Trophoblast cell (in vitro differentiated cells and primary cell): ENCODE results near the gene RBM15B.
A peak's percentile ranks its signal among the peaks of the same experiment; 100 is the strongest.

ENCODE experiments used
- DNase-seq, 2 donors: peaks; one replicate each; pipeline ENCODE4 v3.0.0-alpha.2; 2016
- H2AFZ ChIP-seq: 2 replicates; pipeline ENCODE4 v1.6.1; 2013; ENCODE audit warnings: low read length, moderate library complexity, mild to moderate bottlenecking; ENCODE audit not compliant: insufficient read depth, poor library complexity
- H2AK5ac ChIP-seq: 2 replicates; pipeline ENCODE4 v1.6.1; 2013; ENCODE audit warnings: mild to moderate bottlenecking, low read length
- H2BK120ac ChIP-seq: 2 replicates; pipeline ENCODE4 v1.6.1; 2013; ENCODE audit warnings: low read length, mild to moderate bottlenecking, moderate library complexity; ENCODE audit not compliant: insufficient read depth, poor library complexity
- H2BK12ac ChIP-seq: 2 replicates; pipeline ENCODE4 v1.6.1; 2013; ENCODE audit warnings: mild to moderate bottlenecking, low read length, moderate library complexity
- H2BK5ac ChIP-seq: 2 replicates; pipeline ENCODE4 v1.6.1; 2013; ENCODE audit warnings: low read length, low read depth, moderate library complexity, mild to moderate bottlenecking; ENCODE audit not compliant: poor library complexity
- H3K14ac ChIP-seq: 2 replicates; pipeline ENCODE4 v1.6.1; 2013; ENCODE audit warnings: mild to moderate bottlenecking, low read length
- H3K18ac ChIP-seq: 2 replicates; pipeline ENCODE4 v1.6.1; 2013; ENCODE audit warnings: mild to moderate bottlenecking, low read length
- H3K23ac ChIP-seq: 2 replicates; pipeline ENCODE4 v1.6.1; 2013; ENCODE audit warnings: low read length
- H3K27ac ChIP-seq: 2 replicates; pipeline ENCODE4 v1.5.1; 2013; ENCODE audit warnings: low read depth, mild to moderate bottlenecking, inconsistent platforms, low read length, moderate library complexity
- H3K27me3 ChIP-seq: 2 replicates; pipeline ENCODE4 v1.6.1; 2013; ENCODE audit warnings: inconsistent platforms, mild to moderate bottlenecking, low read length, moderate library complexity; ENCODE audit not compliant: insufficient read depth
- H3K36me3 ChIP-seq, 2 experiments: 1 replicate in 1 of 2; 2 replicates in 1 of 2; pipeline ENCODE4 v1.6.1; 2013; ENCODE audit warnings: low read length in 2 of 2, mild to moderate bottlenecking in 2 of 2, moderate library complexity in 1 of 2; ENCODE audit not compliant: insufficient read depth in 2 of 2, control insufficient read depth in 1 of 2
- H3K4ac ChIP-seq: 2 replicates; pipeline ENCODE4 v1.6.1; 2013; ENCODE audit warnings: low read depth, mild to moderate bottlenecking, low read length, moderate library complexity
- H3K4me1 ChIP-seq, 2 experiments: 1 replicate in 1 of 2; 2 replicates in 1 of 2; pipeline ENCODE4 v1.6.1; 2013; ENCODE audit warnings: low read length in 2 of 2, mild to moderate bottlenecking in 2 of 2, moderate library complexity in 1 of 2; ENCODE audit not compliant: insufficient read depth in 2 of 2, control insufficient read depth in 1 of 2
- H3K4me2 ChIP-seq: 2 replicates; pipeline ENCODE4 v1.6.1; 2013; ENCODE audit warnings: inconsistent platforms, mild to moderate bottlenecking, low read length, moderate library complexity
- H3K4me3 ChIP-seq: 2 replicates; pipeline ENCODE4 v1.5.1; 2013; ENCODE audit warnings: mild to moderate bottlenecking, low read depth, low read length, inconsistent platforms
- H3K79me1 ChIP-seq: one replicate; pipeline ENCODE4 v1.6.1; 2013; ENCODE audit warnings: low read length
- H3K79me2 ChIP-seq: 2 replicates; pipeline ENCODE4 v1.6.1; 2013; ENCODE audit warnings: low read length, mild to moderate bottlenecking; ENCODE audit not compliant: control insufficient read depth, insufficient read depth, poor library complexity
- H3K9ac ChIP-seq: 2 replicates; pipeline ENCODE4 v1.6.1; 2013; ENCODE audit warnings: mild to moderate bottlenecking, low read length
- H3K9me3 ChIP-seq: 2 replicates; pipeline ENCODE4 v1.6.1; 2013; ENCODE audit warnings: low read depth, mild to moderate bottlenecking, control low read depth, inconsistent platforms, low read length; ENCODE audit not compliant: insufficient read depth
- H4K12ac ChIP-seq: 2 replicates; pipeline ENCODE4 v1.6.1; 2013; ENCODE audit warnings: low read depth, mild to moderate bottlenecking, low read length, moderate library complexity
- H4K8ac ChIP-seq: 2 replicates; pipeline ENCODE4 v1.6.1; 2013; ENCODE audit warnings: low read depth, mild to moderate bottlenecking, low read length, moderate library complexity
- H4K91ac ChIP-seq: one replicate; pipeline ENCODE4 v1.6.1; 2013; ENCODE audit warnings: low read depth, mild to moderate bottlenecking, low read length, moderate library complexity
- WGBS: extraction: QIAGEN DNeasy Blood & Tissue Kit; methylation state at CpG from one replicate; pipeline ENCODE4 v1.1.7; 2013; ENCODE audit warnings: missing lambda C conversion rate; ENCODE audit not compliant: insufficient read length, insufficient coverage; ENCODE audit errors: extremely low coverage; 5-methylcytosine and 5-hydroxymethylcytosine counted together

The RBM15B gene

GRCh38 chr3:51381333-51381705 is 9.8 kb upstream of the RBM15B start:
- H3K36me3 ChIP-seq: peaks cover 0 to 8% of the 10 kb centered on the region in 2 experiments
- H3K4me2 ChIP-seq: no peak overlapping the region
- H4K91ac ChIP-seq: no peak overlapping the region
- no peaks in the 10 kb centered on the region for H3K27me3 ChIP-seq
- H3K79me1 ChIP-seq: peaks cover 11% of the 10 kb centered on the region
- WGBS: no CpG with 5 or more reads among the region's 18 CpGs
- no peak overlapping the region for H2AK5ac ChIP-seq
- H2BK12ac ChIP-seq: no peak overlapping the region
- H3K23ac ChIP-seq: no peak overlapping the region
- H2BK5ac ChIP-seq: no peak overlapping the region
- no peak overlapping the region for H3K27ac ChIP-seq
- H3K4ac ChIP-seq: no peak overlapping the region
- H3K14ac ChIP-seq: no peak overlapping the region
- H2BK120ac ChIP-seq: no peak overlapping the region
- H3K79me2 ChIP-seq: peaks cover 16% of the 10 kb centered on the region
- H3K18ac ChIP-seq: no peak overlapping the region
- H3K9me3 ChIP-seq: peaks cover 2% of the 10 kb centered on the region
- H4K12ac ChIP-seq: no peak overlapping the region
- DNase-seq: no peak
- no peak overlapping the region for H4K8ac ChIP-seq
- H3K9ac ChIP-seq: no peak overlapping the region
- H3K4me1 ChIP-seq: peaks cover 0 to 7% of the 10 kb centered on the region in 2 experiments
- no peak overlapping the region for H3K4me3 ChIP-seq
- H2AFZ ChIP-seq: no peak overlapping the region

- Histone ChIP-seq H3K18ac (no peak overlapping the region), H3K27ac (no peak overlapping the region), H3K23ac (no peak overlapping the region), H3K36me3 (peaks cover 2 to 6% of the 10 kb centered on the region in 2 experiments), H3K4me1 (peaks cover 5 to 14% of the 10 kb centered on the region in 2 experiments), H2BK5ac (no peak overlapping the region), H4K91ac (no peak overlapping the region), H3K9ac (no peak overlapping the region), H4K8ac (no peak overlapping the region), H2BK12ac (no peak overlapping the region), H3K79me1 (peaks cover 11% of the 10 kb centered on the region), H3K4ac (no peak overlapping the region), H3K4me3 (no peak overlapping the region), H3K9me3 (peaks cover 2% of the 10 kb centered on the region), H2AFZ (no peak overlapping the region), H2AK5ac (no peak overlapping the region), H3K27me3 (no peaks in the 10 kb centered on the region), H3K4me2 (no peak overlapping the region), H3K79me2 (peaks cover 18% of the 10 kb centered on the region), H2BK120ac (no peak overlapping the region), H3K14ac (no peak overlapping the region), H4K12ac (no peak overlapping the region)
- WGBS: no CpG with 5 or more reads among the region's 4 CpGs
- no peak for DNase-seq
Observed at GRCh38 chr3:51382076-51382745, 8.9 kb upstream of the RBM15B start.

- WGBS: no CpG with 5 or more reads among the region's 3 CpGs
- H3K4me2 ChIP-seq: no peak overlapping the region
- H2AK5ac ChIP-seq: no peak overlapping the region
- H3K23ac ChIP-seq: no peak overlapping the region
- H2BK12ac ChIP-seq: no peak overlapping the region
- H3K4ac ChIP-seq: no peak overlapping the region
- H3K36me3 ChIP-seq: peaks cover 2 to 14% of the 10 kb centered on the region in 2 experiments
- no peak overlapping the region for H3K14ac ChIP-seq
- no peak overlapping the region for H2BK120ac ChIP-seq
- no peak overlapping the region for H2AFZ ChIP-seq
- H4K12ac ChIP-seq: no peak overlapping the region
- H4K8ac ChIP-seq: no peak overlapping the region
- peaks cover 2% of the 10 kb centered on the region for H3K9me3 ChIP-seq
- no peak overlapping the region for H3K27ac ChIP-seq
- peaks cover 13 to 22% of the 10 kb centered on the region in 2 experiments for H3K4me1 ChIP-seq
- peaks cover 11% of the 10 kb centered on the region for H3K79me1 ChIP-seq
- H3K27me3 ChIP-seq: no peaks in the 10 kb centered on the region
- H3K18ac ChIP-seq: no peak overlapping the region
- H4K91ac ChIP-seq: no peak overlapping the region
- no peak overlapping the region for H2BK5ac ChIP-seq
- peaks cover 18% of the 10 kb centered on the region for H3K79me2 ChIP-seq
- no peak overlapping the region for H3K4me3 ChIP-seq
- no peak for DNase-seq
- H3K9ac ChIP-seq: no peak overlapping the region
Observed at GRCh38 chr3:51382947-51383578, 8.0 kb upstream of the RBM15B start.

- peaks cover 17 to 30% of the 10 kb centered on the region in 2 experiments for H3K4me1 ChIP-seq
- no peak overlapping the region for H3K23ac ChIP-seq
- peak in 1 of 2 donors; percentile 45 for DNase-seq
- H4K8ac ChIP-seq: peak overlapping the region; percentile 94
- peak overlapping the region; percentile 78 for H4K12ac ChIP-seq
- peak overlapping the region; percentile 77 for H3K4me2 ChIP-seq
- H3K4ac ChIP-seq: peak overlapping the region; percentile 89
- H3K36me3 ChIP-seq: peaks cover 2 to 18% of the 10 kb centered on the region in 2 experiments
- peaks cover 2% of the 10 kb centered on the region for H3K9me3 ChIP-seq
- peak overlapping the region; percentile 85 for H2AFZ ChIP-seq
- H3K18ac ChIP-seq: peak overlapping the region; percentile 86
- H2BK120ac ChIP-seq: peak overlapping the region; percentile 82
- WGBS: no CpG with 5 or more reads among the region's 29 CpGs
- H2BK12ac ChIP-seq: no peak overlapping the region
- H3K4me3 ChIP-seq: peak overlapping the region; percentile 91
- peak overlapping the region; percentile 91 for H3K9ac ChIP-seq
- peaks cover 18% of the 10 kb centered on the region for H3K79me2 ChIP-seq
- H3K14ac ChIP-seq: peak overlapping the region; percentile 97
- peaks cover 11% of the 10 kb centered on the region for H3K79me1 ChIP-seq
- no peaks in the 10 kb centered on the region for H3K27me3 ChIP-seq
- H2BK5ac ChIP-seq: peak overlapping the region; percentile 92
- peak overlapping the region; percentile 81 for H2AK5ac ChIP-seq
- H3K27ac ChIP-seq: peak overlapping the region; percentile 72
- H4K91ac ChIP-seq: peak overlapping the region; percentile 96
Observed at GRCh38 chr3:51384055-51384725, 6.9 kb upstream of the RBM15B start.
